Fibroblast of pulmonary artery (primary cell): ENCODE measurements around the gene VKORC1L1.
"Not testable (repeated sequence)": the region's sequence is repeated elsewhere in the genome, so short reads cannot be mapped to it uniquely, and the experiment has no call there.

Source experiments
- DNase-seq: peaks from one replicate; pipeline ENCODE4 v3.0.0-alpha.2; 2010; ENCODE audit warnings: low read depth
- H3K4me3 ChIP-seq: replicated peaks from 2 replicates; pipeline ENCODE4 v1.5.1; 2011; ENCODE audit warnings: low read depth, mild to moderate bottlenecking, control low read depth, low read length, moderate library complexity
- TF ChIP-seq, protein P1 (sequence below): IDR thresholded peaks from 2 replicates; pipeline ENCODE4 v1.5.1; 2011; ENCODE audit warnings: mild to moderate bottlenecking, control low read depth, low read length, inconsistent platforms; ENCODE audit errors: missing control alignments

The VKORC1L1 gene

DNA sequence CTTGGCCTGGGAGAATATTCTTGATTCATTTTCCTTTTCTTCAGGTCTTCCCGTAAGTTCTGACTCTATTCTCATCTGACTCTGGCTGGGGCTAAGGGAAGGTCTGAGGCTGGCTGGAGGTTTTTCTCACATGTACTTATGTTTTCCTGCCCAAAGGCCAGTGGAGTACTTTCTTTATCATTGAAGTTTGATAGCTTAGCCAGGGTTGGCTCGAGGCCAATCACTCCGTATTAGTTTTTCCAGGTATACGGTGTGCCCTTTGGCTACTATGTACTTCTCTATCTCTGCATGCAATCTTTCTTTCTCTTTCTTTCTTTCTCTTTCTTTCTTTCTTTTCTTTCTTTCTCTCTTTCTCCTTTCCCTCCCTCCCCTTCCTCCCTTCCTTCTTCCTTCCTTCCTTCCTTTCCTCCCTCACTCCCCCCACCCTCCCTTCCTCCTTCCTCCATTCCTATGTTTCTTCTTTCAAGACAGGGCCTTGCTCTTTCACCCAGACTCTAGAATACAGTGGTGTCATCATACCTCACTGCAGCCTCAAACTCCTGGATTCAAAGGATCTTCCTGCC lies 26.8 kb upstream of the VKORC1L1 start:
- H3K4me3 ChIP-seq, result no peak overlapping the region
- TF ChIP-seq, protein P1, sequence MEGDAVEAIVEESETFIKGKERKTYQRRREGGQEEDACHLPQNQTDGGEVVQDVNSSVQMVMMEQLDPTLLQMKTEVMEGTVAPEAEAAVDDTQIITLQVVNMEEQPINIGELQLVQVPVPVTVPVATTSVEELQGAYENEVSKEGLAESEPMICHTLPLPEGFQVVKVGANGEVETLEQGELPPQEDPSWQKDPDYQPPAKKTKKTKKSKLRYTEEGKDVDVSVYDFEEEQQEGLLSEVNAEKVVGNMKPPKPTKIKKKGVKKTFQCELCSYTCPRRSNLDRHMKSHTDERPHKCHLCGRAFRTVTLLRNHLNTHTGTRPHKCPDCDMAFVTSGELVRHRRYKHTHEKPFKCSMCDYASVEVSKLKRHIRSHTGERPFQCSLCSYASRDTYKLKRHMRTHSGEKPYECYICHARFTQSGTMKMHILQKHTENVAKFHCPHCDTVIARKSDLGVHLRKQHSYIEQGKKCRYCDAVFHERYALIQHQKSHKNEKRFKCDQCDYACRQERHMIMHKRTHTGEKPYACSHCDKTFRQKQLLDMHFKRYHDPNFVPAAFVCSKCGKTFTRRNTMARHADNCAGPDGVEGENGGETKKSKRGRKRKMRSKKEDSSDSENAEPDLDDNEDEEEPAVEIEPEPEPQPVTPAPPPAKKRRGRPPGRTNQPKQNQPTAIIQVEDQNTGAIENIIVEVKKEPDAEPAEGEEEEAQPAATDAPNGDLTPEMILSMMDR, result no peak
- DNase-seq, result no peak

DNA sequence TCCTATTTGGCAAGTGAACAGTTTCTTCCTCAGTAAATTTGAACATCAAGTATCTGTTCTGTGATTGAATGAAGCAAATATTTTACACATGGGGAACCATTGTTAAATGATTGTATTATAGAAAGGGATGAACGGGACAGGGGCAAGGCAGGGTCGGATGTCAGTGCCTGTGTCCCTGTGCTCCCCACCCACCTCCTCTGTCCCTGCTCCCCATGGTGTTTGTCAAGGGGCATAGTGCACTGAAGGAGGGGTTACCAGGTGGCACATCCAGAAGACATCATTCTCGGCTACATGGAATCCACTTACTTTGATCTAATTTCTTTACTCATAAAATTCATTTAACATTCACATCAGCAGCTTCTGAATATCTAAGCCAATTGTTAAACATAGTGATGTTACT lies 19.4 kb upstream of the VKORC1L1 start:
- DNase-seq, H3K4me3 ChIP-seq: not testable (repeated sequence)

DNA sequence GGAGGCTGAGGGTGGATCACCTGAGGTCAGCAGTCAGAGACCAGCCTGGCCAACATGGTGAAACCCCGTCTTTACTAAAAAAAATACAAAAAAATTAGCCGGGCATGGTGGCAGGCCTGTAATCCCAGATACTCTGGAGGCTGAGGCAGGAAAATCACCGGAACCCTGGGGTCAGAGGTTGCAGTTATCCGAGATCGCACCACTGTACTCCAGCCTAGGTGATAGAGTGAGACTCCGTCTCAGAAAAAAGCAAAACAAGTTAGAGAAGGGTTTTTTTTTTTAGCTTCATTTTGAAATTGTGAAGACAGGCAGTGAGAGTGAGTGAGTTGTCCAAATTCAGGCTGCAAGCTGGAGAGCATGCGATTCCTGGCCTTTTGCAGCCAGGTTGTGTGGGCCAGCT lies 19.0 kb upstream of the VKORC1L1 start:
- H3K4me3 ChIP-seq, DNase-seq: not testable (repeated sequence)

DNA sequence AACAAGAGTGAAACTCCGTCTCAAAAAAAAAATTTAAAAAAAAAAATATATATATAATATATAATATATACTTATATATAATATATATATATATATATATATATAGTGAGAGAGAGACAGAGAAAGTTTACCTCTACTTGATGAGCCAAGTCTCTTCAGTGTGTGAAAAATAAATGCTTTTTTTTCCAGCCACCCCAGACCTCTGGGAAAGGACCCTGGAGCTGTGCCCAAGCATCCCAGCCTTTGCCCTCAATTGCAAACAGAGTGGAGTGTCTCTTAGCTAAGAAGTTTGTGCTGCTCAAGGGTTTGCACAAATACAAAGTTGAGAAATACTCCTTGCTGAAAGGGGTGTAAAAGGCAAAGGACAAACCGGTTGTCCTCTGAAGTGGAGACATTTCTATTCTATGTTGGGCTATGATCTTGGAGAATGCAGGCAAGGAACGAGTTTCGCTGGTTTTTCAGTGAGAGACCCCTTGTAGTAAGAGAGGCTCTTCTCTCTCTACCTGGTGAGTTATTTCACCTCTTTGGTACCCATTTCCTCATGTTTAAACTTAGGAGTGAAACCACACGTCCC lies 15.5 kb upstream of the VKORC1L1 start:
- not testable (repeated sequence) for DNase-seq, H3K4me3 ChIP-seq

DNA sequence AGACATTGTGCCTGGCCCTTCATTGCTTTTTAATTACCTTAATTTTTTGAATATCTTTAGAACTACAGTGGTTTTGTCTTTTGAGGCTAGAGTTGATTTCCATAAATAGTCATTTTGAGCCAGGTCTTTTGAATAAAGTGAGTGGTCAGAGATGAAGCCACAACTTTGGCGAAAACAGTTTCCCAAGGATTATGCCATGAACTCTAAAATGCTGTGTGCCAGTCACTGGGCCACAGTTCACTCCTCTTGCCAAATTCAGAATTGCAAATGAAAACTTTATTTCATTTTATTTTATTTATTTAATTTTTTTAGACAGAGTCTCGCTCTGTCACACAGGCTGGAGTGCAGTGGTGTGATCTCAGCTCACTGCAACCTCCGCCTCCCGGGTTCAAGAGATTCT lies 14.2 kb upstream of the VKORC1L1 start:
- not testable (repeated sequence) for DNase-seq, H3K4me3 ChIP-seq

GRCh38 chr7:65866244-65866643 lies 6.6 kb upstream of the VKORC1L1 start:
- not testable (repeated sequence) for DNase-seq, H3K4me3 ChIP-seq

DNA sequence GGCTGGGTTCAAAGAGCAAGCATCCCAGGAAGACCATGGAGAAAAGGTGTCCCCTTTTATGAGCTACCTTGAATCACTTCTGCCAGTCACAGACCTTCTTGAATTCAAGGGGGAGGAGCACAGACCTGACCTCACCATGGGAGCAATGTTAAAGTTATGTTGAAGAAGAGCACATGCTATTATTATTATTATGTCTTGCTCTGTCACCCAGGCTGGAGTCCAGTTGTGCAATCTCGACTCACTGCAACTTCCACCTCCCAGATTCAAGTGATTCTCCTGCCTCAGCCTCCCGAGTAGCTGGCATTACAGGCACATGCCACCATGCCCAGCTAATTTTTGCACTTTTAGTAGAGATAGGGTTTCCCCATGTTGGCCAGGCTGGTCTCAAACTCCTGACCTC lies 5.2 kb upstream of the VKORC1L1 start:
- not testable (repeated sequence) for DNase-seq, H3K4me3 ChIP-seq

DNA sequence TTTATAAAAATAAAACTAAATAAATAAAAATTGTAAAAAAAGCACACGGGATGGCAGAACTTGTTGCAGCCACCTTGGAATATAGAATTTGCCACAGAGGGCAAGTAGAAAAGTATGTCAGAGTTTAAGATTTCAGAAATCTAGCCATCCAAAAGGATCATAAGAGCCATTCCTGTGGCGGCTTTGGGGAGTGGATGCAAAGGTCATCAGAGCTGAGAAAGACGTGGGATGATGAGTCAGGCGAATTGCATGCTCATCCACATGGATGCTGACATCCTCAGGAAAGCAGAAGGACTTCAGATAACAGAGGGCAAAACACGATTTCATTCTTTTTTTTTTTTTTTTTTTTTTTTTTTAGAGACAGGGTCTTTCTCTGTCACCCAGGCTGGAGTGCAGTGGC lies 3.6 kb upstream of the VKORC1L1 start:
- not testable (repeated sequence) for H3K4me3 ChIP-seq
- DNase-seq, result peak; percentile 52

DNA sequence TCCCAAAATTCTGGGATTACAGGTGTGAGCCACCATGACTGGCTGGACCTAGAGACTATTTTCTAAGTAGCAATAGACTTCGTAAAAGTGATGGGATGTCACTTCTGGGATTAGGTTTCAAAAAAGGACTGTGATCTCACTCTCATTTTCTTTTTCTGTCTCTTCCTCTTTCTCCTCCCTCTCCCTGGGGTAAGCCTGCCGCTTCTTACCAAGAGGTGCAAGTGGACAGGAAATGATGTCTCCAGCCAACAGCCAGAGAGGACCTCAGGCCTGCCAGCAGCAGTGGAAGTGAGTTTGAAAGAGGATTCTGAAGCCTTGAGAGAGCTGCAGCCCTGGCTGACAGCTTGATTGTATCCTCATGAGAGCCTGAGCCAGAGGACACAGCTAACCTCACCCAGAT lies 1.4 kb upstream of the VKORC1L1 start:
- peak; percentile 11 for DNase-seq

DNA sequence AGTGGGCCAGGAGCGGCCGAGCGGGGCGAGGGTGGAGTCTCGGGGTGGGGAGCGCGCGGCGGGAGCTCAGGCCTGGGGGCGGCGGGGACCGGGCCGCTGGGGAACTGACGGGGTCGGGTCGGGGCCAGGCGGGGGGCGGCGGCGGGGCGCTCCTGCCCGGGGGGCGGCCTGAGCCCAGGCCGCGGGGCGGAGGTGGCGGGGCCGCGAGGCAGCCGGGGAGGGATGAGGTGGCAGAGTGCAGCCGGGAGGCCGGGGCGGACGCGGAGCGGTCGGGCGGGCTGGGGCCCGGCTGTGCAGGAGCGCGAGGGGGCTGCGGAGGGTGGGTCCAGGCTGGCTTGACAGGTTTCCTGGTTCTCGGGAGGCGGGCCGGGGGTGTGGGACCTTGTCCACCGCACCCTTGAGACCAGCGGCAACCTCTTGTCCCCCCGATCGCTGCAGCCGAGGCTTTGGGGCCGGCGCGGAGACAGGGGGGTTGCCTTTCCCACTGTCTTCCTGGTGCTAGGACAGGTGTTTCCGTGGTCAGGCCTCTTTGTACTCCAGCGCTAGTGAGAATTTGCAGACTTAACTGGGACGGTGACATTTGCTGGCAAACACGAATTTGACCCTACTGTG lies 814 bp downstream of the VKORC1L1 start:
- not testable (repeated sequence) for DNase-seq

More for the DNA sequence above, 1.4 kb upstream of the VKORC1L1 start:
- not testable (repeated sequence) for H3K4me3 ChIP-seq

DNA sequence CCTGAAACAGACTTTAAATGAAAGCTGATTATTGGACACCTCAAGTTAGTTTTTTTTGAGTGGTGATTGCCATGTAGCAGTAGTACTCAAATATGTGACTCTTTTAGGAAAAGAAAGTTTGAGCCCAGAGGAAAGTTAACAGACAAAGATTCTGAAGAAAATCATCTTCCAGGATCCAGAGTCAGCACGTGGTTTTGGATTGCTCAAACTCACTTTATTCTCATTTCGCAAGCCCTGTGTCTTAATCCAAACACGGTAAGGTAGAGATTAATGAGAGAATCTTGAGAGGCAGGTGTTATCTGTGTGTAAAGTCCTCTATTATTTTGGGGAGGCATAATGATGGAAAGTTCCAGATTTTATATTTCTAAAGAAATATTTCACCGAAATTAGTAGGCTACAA lies 2.8 kb downstream of the VKORC1L1 start:
- DNase-seq, H3K4me3 ChIP-seq: not testable (repeated sequence)

More for the DNA sequence above, 814 bp downstream of the VKORC1L1 start:
- peak overlapping the region; percentile 69 for H3K4me3 ChIP-seq

GRCh38 chr7:65879292-65880153 lies 6.6 kb downstream of the VKORC1L1 start:
- not testable (repeated sequence) for H3K4me3 ChIP-seq, DNase-seq

GRCh38 chr7:65880242-65880641 lies 7.4 kb downstream of the VKORC1L1 start:
- H3K4me3 ChIP-seq, DNase-seq: not testable (repeated sequence)

DNA sequence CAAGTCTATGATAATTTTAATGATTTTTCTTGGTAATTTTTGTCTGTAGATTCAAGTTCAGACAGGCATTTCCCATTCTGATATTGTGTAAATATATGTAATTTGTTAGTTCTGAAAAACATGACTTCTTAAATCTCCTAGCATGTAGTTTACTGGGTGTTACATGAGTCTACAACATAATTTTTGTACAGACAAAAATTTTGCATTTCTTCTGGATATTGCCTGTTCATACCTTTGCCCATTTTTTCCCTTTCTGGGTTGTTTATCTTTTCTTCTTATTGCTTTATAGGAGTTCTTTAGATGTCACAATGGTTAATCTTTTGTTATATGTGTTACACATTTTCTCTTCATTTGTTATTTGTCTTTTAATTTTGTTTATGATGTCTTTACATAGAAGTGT lies 12.1 kb downstream of the VKORC1L1 start:
- not testable (repeated sequence) for DNase-seq

GRCh38 chr7:65885533-65885932 lies 12.7 kb downstream of the VKORC1L1 start:
- DNase-seq, H3K4me3 ChIP-seq: not testable (repeated sequence)

More for the DNA sequence above, 12.1 kb downstream of the VKORC1L1 start:
- not testable (repeated sequence) for H3K4me3 ChIP-seq

DNA sequence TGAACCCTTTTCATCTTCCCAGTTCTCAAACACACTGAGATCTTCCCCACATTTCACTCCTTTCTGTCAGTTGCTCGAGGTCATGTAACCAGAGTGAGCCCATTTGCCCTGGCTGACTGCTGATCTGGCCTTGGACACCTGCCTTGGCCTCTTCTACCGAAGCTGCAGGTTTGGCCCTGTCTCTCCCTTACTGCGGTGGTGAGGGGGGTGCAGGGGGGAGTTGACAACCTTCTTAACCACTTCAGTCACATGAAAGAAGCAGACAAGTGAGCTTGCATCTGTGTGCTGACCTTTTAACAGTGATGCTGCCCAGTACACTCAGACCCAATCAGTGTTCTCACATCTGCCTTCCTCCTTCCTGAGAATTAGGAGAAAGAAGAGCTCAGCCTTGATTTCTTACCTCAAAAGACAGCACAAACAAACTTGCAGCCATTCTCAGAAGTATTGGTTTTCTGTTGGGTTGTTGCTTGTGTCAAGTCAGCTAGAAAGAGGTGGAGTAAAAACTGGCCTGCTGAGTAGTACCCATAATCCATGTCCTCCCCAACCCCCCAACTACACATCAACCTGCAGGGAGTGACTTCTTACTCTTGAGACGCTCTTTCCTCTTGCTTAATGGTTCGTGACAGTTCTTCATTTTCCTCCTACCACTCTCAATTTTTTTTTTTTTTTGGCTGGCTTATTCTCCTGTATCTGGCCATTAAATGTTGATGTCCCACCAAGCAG lies 15.7 kb downstream of the VKORC1L1 start:
- DNase-seq, H3K4me3 ChIP-seq: not testable (repeated sequence)

DNA sequence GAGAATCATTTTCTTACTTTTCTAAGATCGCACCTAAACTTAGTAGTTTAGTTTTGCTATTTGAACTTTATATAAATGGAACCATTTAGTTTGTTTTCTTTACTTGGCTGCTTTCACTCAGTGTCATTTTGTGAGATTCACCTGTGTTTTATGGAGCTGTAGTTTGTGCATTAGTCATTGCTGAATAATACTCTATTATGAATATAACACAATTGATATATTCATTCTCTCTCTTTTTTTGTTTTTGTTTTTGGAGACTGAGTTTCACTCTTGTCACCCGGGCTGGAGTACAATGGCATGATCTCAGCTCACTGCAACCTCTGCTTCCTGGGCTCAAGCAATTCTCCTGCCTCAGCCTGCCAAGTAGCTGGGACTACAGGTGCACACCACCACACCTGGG lies 16.8 kb downstream of the VKORC1L1 start:
- DNase-seq, H3K4me3 ChIP-seq: not testable (repeated sequence)
